ENCODE data around the gene KCNQ1. TPM values are rescaled to one million over a fixed set of nuclear protein-coding genes. Genes with fewer than 3 reads are reported as not detected.

The KCNQ1 gene
- total RNA-seq, 3 donors from 2014 or later, result 15.5 to 44.7 (median 37.4) TPM

DNA sequence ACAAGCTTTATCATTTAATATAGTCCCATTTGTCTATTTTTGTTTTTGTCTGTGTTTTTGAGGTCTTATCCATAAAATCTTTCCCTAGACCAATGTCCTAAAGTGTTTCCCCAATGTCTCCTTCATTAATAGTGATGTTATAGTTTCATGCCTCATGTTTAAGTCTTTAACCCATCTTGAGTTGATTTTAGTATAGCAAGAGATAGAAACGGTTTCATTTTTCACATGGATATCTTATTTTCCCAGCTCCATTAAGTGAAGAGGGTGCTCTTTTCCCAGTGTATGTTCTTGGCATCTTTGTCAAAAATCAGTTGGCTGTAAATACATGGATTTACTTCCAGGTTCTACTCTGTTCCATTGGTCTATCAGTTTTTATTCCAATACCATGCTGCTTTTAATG, 196.8 kb downstream of the KCNQ1 start:
- Histone ChIP-seq H3K9me3 (peaks cover 67% of the 10 kb centered on the region), H3K36me3 (ENCODE audit: low read depth) (no peaks in the 10 kb centered on the region), H3K4me3 (no peak overlapping the region), H3K4me1 (ENCODE audit: low read depth) (no peaks in the 10 kb centered on the region)
- DNase-seq, result no peak
- intact Hi-C loops (cut with DNase I, micrococcal nuclease), result no loop called here
- no peak for ATAC-seq
- TF ChIP-seq, protein P1, sequence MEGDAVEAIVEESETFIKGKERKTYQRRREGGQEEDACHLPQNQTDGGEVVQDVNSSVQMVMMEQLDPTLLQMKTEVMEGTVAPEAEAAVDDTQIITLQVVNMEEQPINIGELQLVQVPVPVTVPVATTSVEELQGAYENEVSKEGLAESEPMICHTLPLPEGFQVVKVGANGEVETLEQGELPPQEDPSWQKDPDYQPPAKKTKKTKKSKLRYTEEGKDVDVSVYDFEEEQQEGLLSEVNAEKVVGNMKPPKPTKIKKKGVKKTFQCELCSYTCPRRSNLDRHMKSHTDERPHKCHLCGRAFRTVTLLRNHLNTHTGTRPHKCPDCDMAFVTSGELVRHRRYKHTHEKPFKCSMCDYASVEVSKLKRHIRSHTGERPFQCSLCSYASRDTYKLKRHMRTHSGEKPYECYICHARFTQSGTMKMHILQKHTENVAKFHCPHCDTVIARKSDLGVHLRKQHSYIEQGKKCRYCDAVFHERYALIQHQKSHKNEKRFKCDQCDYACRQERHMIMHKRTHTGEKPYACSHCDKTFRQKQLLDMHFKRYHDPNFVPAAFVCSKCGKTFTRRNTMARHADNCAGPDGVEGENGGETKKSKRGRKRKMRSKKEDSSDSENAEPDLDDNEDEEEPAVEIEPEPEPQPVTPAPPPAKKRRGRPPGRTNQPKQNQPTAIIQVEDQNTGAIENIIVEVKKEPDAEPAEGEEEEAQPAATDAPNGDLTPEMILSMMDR (IDR thresholded peaks at IDR 0.05), result no peak

DNA sequence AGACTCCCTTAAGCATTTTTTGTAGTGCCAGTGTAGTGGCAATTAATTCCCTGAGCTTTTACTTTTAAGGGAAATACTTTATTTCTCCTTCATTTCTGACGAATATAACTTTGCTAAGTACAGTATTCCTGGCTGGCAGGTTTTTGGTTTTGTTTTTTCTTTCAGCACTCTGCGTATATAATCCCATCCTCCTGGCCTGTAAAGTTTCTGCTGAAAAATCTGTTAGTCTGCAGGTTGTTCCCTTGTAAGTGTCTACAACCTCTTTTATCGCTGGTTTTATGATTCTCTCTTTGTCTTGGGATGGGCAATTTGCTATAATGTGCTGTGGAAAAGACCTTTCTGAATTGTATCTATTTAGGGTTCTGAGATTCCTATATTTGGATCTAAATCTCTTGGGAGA, 198.9 kb downstream of the KCNQ1 start:
- DNase-seq, result no peak
- Histone ChIP-seq H3K9me3 (peaks cover 77% of the 10 kb centered on the region), H3K4me1 (ENCODE audit: low read depth) (no peaks in the 10 kb centered on the region), H3K4me3 (no peak overlapping the region), H3K36me3 (ENCODE audit: low read depth) (no peaks in the 10 kb centered on the region)
- TF ChIP-seq, protein P1 (IDR thresholded peaks at IDR 0.05), result no peak
- no peak for ATAC-seq
- intact Hi-C loops (cut with DNase I, micrococcal nuclease), result no loop called here

DNA sequence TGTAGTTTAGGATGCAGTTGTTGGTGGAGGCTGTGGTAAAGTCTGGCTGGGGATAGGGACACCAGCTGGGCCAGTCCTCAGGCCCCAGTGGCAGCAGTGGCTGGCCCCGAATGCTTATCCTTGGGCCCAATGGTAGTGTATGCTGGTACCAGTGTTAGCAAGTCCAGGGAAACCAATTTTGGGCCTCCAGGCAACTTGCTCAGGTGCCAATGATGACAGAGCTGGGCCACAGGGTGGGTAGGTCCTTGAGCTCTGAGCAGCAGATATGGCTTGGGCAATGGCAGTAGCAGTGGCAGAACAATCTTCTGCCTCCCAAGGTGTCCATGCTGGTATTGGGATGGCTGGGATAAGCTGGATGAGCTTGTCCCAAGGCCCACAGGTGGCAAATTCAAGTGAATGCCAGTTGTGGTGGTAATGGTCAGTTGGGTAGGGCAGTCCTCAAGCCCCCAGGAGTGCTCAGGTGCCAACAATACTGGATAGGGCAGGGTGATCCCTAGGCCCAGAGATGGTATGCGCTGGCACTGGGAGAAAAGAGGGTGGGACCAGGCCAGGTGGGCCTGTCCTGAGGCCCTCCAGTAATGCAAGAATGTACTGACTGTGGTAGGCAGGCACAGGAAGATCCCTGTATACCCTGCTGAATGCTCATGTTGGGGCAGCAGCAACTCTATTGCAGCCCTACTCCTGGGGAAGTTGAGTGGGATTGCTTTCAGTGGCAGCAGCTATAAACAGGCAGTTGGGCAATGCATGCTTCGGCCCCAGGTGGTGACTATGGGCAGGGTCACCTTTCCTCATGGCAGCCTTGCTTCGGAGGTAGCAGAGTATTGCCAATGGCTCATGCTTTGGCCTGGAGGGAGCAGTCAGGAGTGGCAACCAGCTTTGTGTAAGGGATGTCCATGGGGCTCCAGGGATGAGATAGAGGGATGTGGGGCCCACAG, 200.3 kb downstream of the KCNQ1 start:
- Histone ChIP-seq H3K4me3 (no peak overlapping the region), H3K9me3 (peaks cover 82% of the 10 kb centered on the region), H3K36me3 (ENCODE audit: low read depth) (no peaks in the 10 kb centered on the region), H3K4me1 (ENCODE audit: low read depth) (no peaks in the 10 kb centered on the region)
- ATAC-seq (no peak), DNase-seq (no peak)
- TF ChIP-seq, protein P1 (IDR thresholded peaks at IDR 0.05), result no peak
- intact Hi-C loops (cut with DNase I, micrococcal nuclease), result no loop called here

DNA sequence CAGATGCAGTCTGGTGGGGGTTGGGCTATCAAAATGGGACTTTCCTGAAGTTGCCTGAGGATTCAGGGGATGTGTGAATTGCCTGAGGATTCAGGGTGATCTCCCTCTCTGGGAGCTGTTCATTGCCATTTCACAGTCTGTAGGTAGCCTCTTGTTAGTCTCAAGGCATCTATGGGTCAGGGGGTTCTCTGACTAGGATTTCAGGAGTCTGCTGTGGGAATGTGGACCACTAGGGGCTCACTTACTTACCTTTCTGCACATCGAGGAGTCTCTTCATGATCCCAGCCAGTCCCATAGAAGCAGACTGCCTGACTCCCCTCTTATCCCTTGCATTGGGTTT, 200.9 kb downstream of the KCNQ1 start:
- TF ChIP-seq, protein P1 (IDR thresholded peaks at IDR 0.05), result no peak
- H3K36me3 ChIP-seq (ENCODE audit: low read depth), result no peaks in the 10 kb centered on the region
- ATAC-seq, result no peak
- peaks cover 84% of the 10 kb centered on the region for H3K9me3 ChIP-seq
- DNase-seq, result no peak
- intact Hi-C loops (cut with DNase I, micrococcal nuclease), result no loop called here
- H3K4me1 ChIP-seq (ENCODE audit: low read depth), result no peaks in the 10 kb centered on the region
- no peak overlapping the region for H3K4me3 ChIP-seq

DNA sequence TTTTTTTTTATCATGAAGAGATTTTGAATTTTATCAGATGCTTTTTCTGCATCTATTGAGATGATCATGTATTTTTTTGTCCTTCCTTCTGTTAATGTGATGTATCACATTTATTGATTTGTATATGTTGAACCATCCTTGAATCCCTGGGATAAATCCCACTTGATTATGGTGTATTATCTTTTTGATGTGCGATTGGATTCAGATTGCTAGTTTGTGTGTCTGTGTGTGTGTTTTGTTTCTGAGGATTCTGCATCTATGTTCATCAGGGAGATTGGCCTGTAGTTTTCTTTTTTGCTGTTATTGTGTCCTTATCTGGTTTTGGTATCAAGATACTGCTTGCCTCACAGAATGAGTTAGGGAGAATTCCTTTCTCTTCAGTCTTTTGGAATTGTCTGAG, 202.4 kb downstream of the KCNQ1 start:
- TF ChIP-seq, protein P1 (IDR thresholded peaks at IDR 0.05), result no peak
- no peak for ATAC-seq
- H3K36me3 ChIP-seq (ENCODE audit: low read depth), result no peaks in the 10 kb centered on the region
- intact Hi-C loops (cut with DNase I, micrococcal nuclease), result no loop called here
- peaks cover 83% of the 10 kb centered on the region for H3K9me3 ChIP-seq
- no peak for DNase-seq
- H3K4me1 ChIP-seq (ENCODE audit: low read depth), result no peaks in the 10 kb centered on the region
- no peak overlapping the region for H3K4me3 ChIP-seq
